Mucosa of descending colon (tissue), 3 donors: ENCODE measurements around the gene WDR86. TPM values are rescaled to one million over a fixed set of nuclear protein-coding genes. Genes with fewer than 3 reads are reported as not detected.
A peak's percentile ranks its signal among the peaks of the same experiment; 100 is the strongest.

ENCODE experiments used
- ATAC-seq: fragments of 200-7000 bp; cut with Tn5 transposase; one replicate; pipeline ENCODE4 v1.9.1; 2020; ENCODE audit warnings: mild to moderate bottlenecking, moderate library complexity
- DNase-seq, 3 donors: peaks; one replicate each; pipeline ENCODE4 v3.0.0-alpha.2; 2020
- H3K36me3 ChIP-seq: fragments of 200-600 bp; one replicate; pipeline ENCODE4 v1.8.0; 2021; ENCODE audit warnings: low read depth, mild to moderate bottlenecking
- H3K4me1 ChIP-seq: fragments of 200-600 bp; one replicate; pipeline ENCODE4 v1.8.0; 2021; ENCODE audit warnings: low read depth, mild to moderate bottlenecking
- H3K4me3 ChIP-seq: fragments of 200-600 bp; one replicate; pipeline ENCODE4 v1.8.0; 2021; ENCODE audit warnings: mild to moderate bottlenecking
- H3K9me3 ChIP-seq: fragments of 200-600 bp; one replicate; pipeline ENCODE4 v1.8.0; 2021; ENCODE audit warnings: mild to moderate bottlenecking
- intact Hi-C, 2 donors: fragments of 100-400 bp; cut with DNase I in 1 of 2; cut with micrococcal nuclease in 1 of 2; formaldehyde crosslinking; loops; one replicate each; pipeline versions ENCODE4 v1.11.0 to v1.11.1; 2022; cut with DNase I, micrococcal nuclease
- total RNA-seq, 3 donors: library from RNA; stranded (reverse); fragmentation: NEBNext Ultra II Directional in 2 of 3; extraction: Animal tissue kit (Norgen Biotek cat#: 25700) in 2 of 3; gene quantifications; one replicate each; pipeline versions ENCODE4 v1.2.1 to v1.2.4, GENCODE V29; 2021 to 2023
- TF ChIP-seq, protein P1 (sequence below): fragments of 200-600 bp; IDR thresholded peaks from one replicate; pipeline ENCODE4 v1.8.0; 2022; ENCODE audit warnings: antibody characterized with exemption, mild to moderate bottlenecking
- donor health status: DM: no; HTN: no; CAD: no; lungs with moderate emphysema.
- donor health status: DM: no; HTN: no; CAD: no.
- donor health status: DM: no; HTN: yes; CAD: no.

WDR86 gene
- total RNA-seq, 3 donors from 2014 or later = 0.38 to 16.6 (median 1.2) TPM

- Histone ChIP-seq H3K36me3 (no peaks in the 10 kb centered on the region), H3K4me1 (peaks cover 14% of the 10 kb centered on the region), H3K9me3 (no peaks in the 10 kb centered on the region), H3K4me3 (no peak overlapping the region)
- ATAC-seq = no peak
- peak in 2 of 3 donors; percentile 29 to 48 for DNase-seq
- intact Hi-C loops = no loop called here
- TF ChIP-seq, protein P1, sequence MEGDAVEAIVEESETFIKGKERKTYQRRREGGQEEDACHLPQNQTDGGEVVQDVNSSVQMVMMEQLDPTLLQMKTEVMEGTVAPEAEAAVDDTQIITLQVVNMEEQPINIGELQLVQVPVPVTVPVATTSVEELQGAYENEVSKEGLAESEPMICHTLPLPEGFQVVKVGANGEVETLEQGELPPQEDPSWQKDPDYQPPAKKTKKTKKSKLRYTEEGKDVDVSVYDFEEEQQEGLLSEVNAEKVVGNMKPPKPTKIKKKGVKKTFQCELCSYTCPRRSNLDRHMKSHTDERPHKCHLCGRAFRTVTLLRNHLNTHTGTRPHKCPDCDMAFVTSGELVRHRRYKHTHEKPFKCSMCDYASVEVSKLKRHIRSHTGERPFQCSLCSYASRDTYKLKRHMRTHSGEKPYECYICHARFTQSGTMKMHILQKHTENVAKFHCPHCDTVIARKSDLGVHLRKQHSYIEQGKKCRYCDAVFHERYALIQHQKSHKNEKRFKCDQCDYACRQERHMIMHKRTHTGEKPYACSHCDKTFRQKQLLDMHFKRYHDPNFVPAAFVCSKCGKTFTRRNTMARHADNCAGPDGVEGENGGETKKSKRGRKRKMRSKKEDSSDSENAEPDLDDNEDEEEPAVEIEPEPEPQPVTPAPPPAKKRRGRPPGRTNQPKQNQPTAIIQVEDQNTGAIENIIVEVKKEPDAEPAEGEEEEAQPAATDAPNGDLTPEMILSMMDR = no peak
These were observed 860 bp upstream of the WDR86 start for GRCh38 chr7:151410405-151411390.

- H3K4me3 ChIP-seq = no peak overlapping the region
- DNase-seq = peak; percentile 24 to 58 (median 29)
- intact Hi-C loops = no loop called here
- peak; percentile 72 for ATAC-seq
- peaks cover 14% of the 10 kb centered on the region for H3K4me1 ChIP-seq
- H3K36me3 ChIP-seq = no peaks in the 10 kb centered on the region
- no peaks in the 10 kb centered on the region for H3K9me3 ChIP-seq
- TF ChIP-seq, protein P1 = no peak
These were observed 785 bp downstream of the WDR86 start for GRCh38 chr7:151408839-151409666.

DNA sequence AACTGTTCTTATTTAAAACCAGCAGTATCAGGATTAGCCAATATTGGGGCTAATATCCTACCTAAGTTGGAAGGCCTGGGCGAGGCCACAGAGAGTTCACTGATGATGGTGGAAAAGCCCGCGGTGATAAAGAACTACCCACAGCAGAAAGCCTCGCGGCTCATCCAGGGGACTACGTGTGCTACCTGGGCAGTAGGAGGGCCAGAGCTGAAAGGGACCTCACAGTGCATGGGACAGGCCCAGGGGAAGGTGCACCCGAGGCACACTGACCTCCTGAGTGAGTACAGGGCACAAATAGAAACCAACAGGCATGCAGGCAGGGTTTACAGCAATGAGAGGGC, 1.4 kb downstream of the WDR86 start:
- Histone ChIP-seq H3K9me3 (no peaks in the 10 kb centered on the region), H3K4me1 (peaks cover 14% of the 10 kb centered on the region), H3K4me3 (no peak overlapping the region), H3K36me3 (no peaks in the 10 kb centered on the region)
- TF ChIP-seq, protein P1 = no peak
- ATAC-seq (no peak), DNase-seq (no peak)
- intact Hi-C loops = no loop called here

DNA sequence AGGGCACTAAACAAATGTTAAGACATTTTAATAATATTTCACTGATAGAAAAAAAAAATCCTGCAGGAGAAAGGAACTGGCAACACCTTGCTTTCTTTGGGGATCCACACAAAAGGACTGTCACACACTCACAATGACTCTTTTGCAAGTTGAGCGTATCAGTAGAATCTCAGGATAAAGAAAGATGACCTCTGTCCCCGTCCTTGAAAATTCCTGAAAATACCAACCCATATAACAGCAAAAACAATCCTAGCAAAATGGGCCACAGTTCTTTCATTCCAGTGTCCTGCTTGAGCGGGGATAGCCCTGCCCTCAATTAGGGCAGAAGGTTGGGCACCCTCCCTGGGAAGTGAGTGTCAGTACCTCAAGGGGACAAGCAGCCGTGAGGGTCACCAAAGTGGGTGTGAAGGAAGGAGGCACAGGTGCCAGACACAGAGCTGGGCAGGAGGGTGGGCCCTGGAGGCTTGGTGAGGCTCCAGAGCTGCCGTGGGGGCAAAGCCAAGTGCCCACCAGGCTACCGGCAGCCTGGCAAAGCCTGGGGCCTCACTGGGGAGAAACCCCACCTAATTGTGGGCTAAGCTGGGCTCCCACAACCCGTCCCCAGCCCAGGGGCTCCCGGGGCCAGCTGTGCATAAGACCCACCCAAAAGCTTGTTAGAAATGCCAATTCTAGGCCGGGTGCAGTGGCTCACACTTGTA, 2.8 kb downstream of the WDR86 start:
- no peak overlapping the region for H3K4me3 ChIP-seq
- TF ChIP-seq, protein P1 = no peak
- no peaks in the 10 kb centered on the region for H3K9me3 ChIP-seq
- no peaks in the 10 kb centered on the region for H3K36me3 ChIP-seq
- ATAC-seq (no peak), DNase-seq (peak in 1 of 3 donors; percentile 39)
- intact Hi-C loops = no loop called here
- peaks cover 14% of the 10 kb centered on the region for H3K4me1 ChIP-seq

DNA sequence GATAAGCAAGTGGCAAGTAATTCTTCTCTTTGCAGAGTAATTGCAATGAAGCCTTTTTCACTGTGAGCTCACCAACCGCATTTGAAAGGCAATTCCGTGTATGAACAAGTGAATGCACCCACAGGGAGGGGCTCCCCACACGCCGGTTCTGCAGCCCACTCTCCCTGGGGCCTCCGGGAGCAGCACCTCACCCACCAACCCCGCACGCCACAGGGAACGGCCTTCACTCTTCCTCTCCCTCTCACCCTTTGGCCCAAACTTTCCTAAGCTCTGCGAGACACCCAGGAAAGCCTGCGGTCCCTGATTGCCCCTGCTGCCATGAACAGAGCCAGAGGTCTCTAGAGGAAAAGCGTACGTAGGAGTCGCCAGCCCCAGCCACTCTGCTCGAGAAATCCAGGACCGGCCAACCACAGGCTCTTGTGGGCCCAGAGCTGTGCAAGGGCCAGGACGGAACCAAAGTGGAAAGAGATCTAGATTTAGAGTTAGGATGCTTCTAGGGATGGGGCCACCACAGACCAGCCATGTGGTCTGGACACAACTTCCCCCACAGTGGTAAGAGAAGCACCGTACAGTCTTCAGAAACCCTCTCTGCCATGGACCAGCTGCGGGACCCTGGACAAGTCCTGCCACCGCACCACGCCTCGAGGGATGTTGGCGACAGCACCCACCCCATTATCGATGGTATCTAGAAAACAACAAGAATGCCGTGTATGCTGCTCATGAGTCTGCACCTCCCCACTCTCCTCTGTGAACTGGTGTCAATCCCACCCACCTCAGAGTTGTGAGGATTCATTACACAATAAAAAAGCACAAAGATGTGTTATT, 3.6 kb downstream of the WDR86 start:
- Histone ChIP-seq H3K36me3 (no peaks in the 10 kb centered on the region), H3K4me1 (peaks cover 14% of the 10 kb centered on the region)
- peak in 1 of 3 donors; percentile 29 for DNase-seq

More for the DNA sequence above, 3.6 kb downstream of the WDR86 start:
- H3K4me3 ChIP-seq = no peak overlapping the region
- TF ChIP-seq, protein P1 = no peak
- intact Hi-C loops = no loop called here
- no peaks in the 10 kb centered on the region for H3K9me3 ChIP-seq
- ATAC-seq = no peak
